K562 (cell line): ENCODE results near the gene DNAJB1. TPM values are rescaled to one million over a fixed set of nuclear protein-coding genes. Genes with fewer than 3 reads are reported as not detected.

Source experiments
- ARNT ChIP-seq, 2 experiments: fragments of 450-650 bp; IDR thresholded peaks; 2 replicates each; pipeline ENCODE4 v1.6.1; 2016; ENCODE audit warnings: mild to moderate bottlenecking in 1 of 2
- C11orf30 ChIP-seq: fragments of 450-650 bp; IDR thresholded peaks from 2 replicates; pipeline ENCODE4 v1.6.1; 2016; ENCODE audit warnings: low read depth, mild to moderate bottlenecking
- CEBPB ChIP-seq: fragments of 450-650 bp; IDR thresholded peaks from 2 replicates; pipeline ENCODE4 v1.6.1; 2016; ENCODE audit warnings: missing genetic modification characterization, missing compliant biosample characterization
- CEBPZ ChIP-seq: fragments of 150-350 bp; IDR thresholded peaks from 2 replicates; pipeline ENCODE4 v1.6.1; 2014; ENCODE audit warnings: low read depth, mild to moderate bottlenecking, low read length, borderline replicate concordance
- CHD4 ChIP-seq: fragments of 200-600 bp; sonication (generic); IDR thresholded peaks from 3 replicates; pipeline ENCODE4 v1.6.1; 2012; ENCODE audit warnings: low read depth, mild to moderate bottlenecking, mixed read lengths, low read length, inconsistent platforms; ENCODE audit not compliant: insufficient read depth, insufficient replicate concordance, poor library complexity, severe bottlenecking
- DEAF1 ChIP-seq: fragments of 450-650 bp; formaldehyde crosslinking; IDR thresholded peaks from 2 replicates; pipeline ENCODE4 v1.4.0; 2020; ENCODE audit warnings: mild to moderate bottlenecking, moderate library complexity
- ELK1 ChIP-seq: sonication (generic); formaldehyde crosslinking; IDR thresholded peaks from 2 replicates; pipeline ENCODE4 v1.8.1; 2022; ENCODE audit warnings: missing genetic modification reagents
- EP400 ChIP-seq: fragments of 450-650 bp; IDR thresholded peaks from 2 replicates; pipeline ENCODE4 v1.6.1; 2017; ENCODE audit warnings: antibody characterized with exemption, mild to moderate bottlenecking, moderate library complexity
- FOXJ3 ChIP-seq: sonication (generic); formaldehyde crosslinking; IDR thresholded peaks from 2 replicates; pipeline ENCODE4 v1.4.0; 2020; ENCODE audit warnings: mild to moderate bottlenecking, missing genetic modification reagents
- GATA2 ChIP-seq: sonication (generic); formaldehyde crosslinking; IDR thresholded peaks from 2 replicates; pipeline ENCODE4 v1.4.0; 2020; ENCODE audit warnings: mild to moderate bottlenecking, missing genetic modification reagents
- HEY1 ChIP-seq: fragments of 250-450 bp; sonication (Bioruptor Pico); IDR thresholded peaks from 2 replicates; pipeline ENCODE4 v1.5.0; 2020; ENCODE audit warnings: mild to moderate bottlenecking, moderate library complexity, borderline replicate concordance
- HNRNPH1 ChIP-seq: fragments of 200-400 bp; formaldehyde crosslinking; optimal IDR thresholded peaks from 2 replicates; pipeline ENCODE3; 2017; ENCODE audit warnings: low read depth, mild to moderate bottlenecking, low read length, moderate library complexity
- IRF2 ChIP-seq: sonication (generic); formaldehyde crosslinking; IDR thresholded peaks from 2 replicates; pipeline ENCODE4 v1.8.1; 2022; ENCODE audit warnings: mild to moderate bottlenecking, missing genetic modification reagents
- PRDM10 ChIP-seq: fragments of 450-650 bp; IDR thresholded peaks from 2 replicates; pipeline ENCODE4 v1.6.1; 2018; ENCODE audit not compliant: partially characterized antibody
- SAFB2 ChIP-seq: fragments of 200-400 bp; formaldehyde crosslinking; IDR thresholded peaks from 2 replicates; pipeline ENCODE4 v1.6.1; 2018; ENCODE audit warnings: borderline replicate concordance, low read length, low read depth, moderate library complexity; ENCODE audit not compliant: severe bottlenecking
- SMARCA5 ChIP-seq: fragments of 450-650 bp; IDR thresholded peaks from 2 replicates; pipeline ENCODE4 v1.6.1; 2016
- ZNF143 ChIP-seq: sonication (generic); formaldehyde crosslinking; IDR thresholded peaks from 2 replicates; pipeline ENCODE4 v1.9.0; 2022; ENCODE audit warnings: mild to moderate bottlenecking, missing genetic modification reagents
- ZNF324 ChIP-seq: fragments of 250-450 bp; sonication (Bioruptor Pico); IDR thresholded peaks from 2 replicates; pipeline ENCODE4 v1.4.0; 2020; ENCODE audit warnings: mild to moderate bottlenecking
- ZNF431 ChIP-seq: sonication (generic); formaldehyde crosslinking; IDR thresholded peaks from 2 replicates; pipeline ENCODE4 v1.8.0; 2022; ENCODE audit warnings: mild to moderate bottlenecking, missing genetic modification reagents
- polyA plus RNA-seq, 8 experiments: library from polyadenylated mRNA; depleted of rRNA in 4 of 8; stranded (reverse) in 5 of 8; unstranded in 3 of 8; fragments of >200 nt; fragmentation: Nextera tagmentation in 2 of 8; fragmentation: Illumina TruSeq in 1 of 8; extraction: Ambion mirVana in 2 of 8; extraction: Trizol in 1 of 8; gene quantifications; 2 replicates each; pipeline versions ENCODE4 v1.2.1 to v1.2.3, GENCODE V29; 2011 to 2014; ENCODE audit warnings: inconsistent platforms in 1 of 8, missing spikeins in 1 of 8
- total RNA-seq, 7 experiments: library from RNA; depleted of rRNA in 6 of 7; stranded (reverse); fragments of >200 nt in 6 of 7; fragmentation: Illumina TruSeq in 2 of 7; extraction: Trizol in 2 of 7; gene quantifications; 2 replicates each; pipeline versions ENCODE4 v1.2.1 to v1.2.3, GENCODE V29; 2011 to 2021; ENCODE audit warnings: low replicate concordance in 1 of 7

Gene DNAJB1
- total and polyA plus RNA-seq, 9 of the 15 experiments (the other 6 are each of a cell fraction or from before 2014, with no cell fraction given), result 13.2 to 113 (median 62.1) TPM

GRCh38 chr19:14556662-14557188 is 38.5 kb upstream of the DNAJB1 start (continued):
- TF ChIP-seq ZNF324 (CRISPR knock-in tag), result no peak
- TF ChIP-seq IRF2, result no peak
- no peak for TF ChIP-seq ELK1 (CRISPR knock-in tag)
- no peak for TF ChIP-seq EP400
- TF ChIP-seq CEBPZ, result no peak
- no peak for TF ChIP-seq CHD4
- TF ChIP-seq HNRNPH1, result no peak
- TF ChIP-seq C11orf30, result no peak
- peak; percentile 47; the same call in 1 of the 2 replicates for TF ChIP-seq SMARCA5
- no peak for TF ChIP-seq ZNF431
- no peak for TF ChIP-seq SAFB2
- no peak for TF ChIP-seq DEAF1
- no peak for TF ChIP-seq PRDM10
- no peak for TF ChIP-seq FOXJ3 (CRISPR knock-in tag)
- TF ChIP-seq GATA2, result no peak
- TF ChIP-seq ARNT (IDR thresholded peaks at IDR 0.05), result no peak
- no peak for TF ChIP-seq ZNF143 (CRISPR knock-in tag)
- no peak for TF ChIP-seq HEY1 (CRISPR knock-in tag)
- no peak for TF ChIP-seq CEBPB
